HCT116 (cell line): ENCODE data around the gene GABBR2. TPM values are rescaled to one million over a fixed set of nuclear protein-coding genes. Genes with fewer than 3 reads are reported as not detected.

Experiments used
- ATAC-seq: fragments of 200-7000 bp; cut with Tn5 transposase; 2 replicates; pipeline ENCODE4 v1.9.1; 2020; ENCODE audit warnings: mild to moderate bottlenecking, moderate library complexity
- BruUV-seq: library from RNA; stranded (reverse); fragments of 400-500 nt; replicated peaks from 2 replicates; lab custom pipeline; 2021; lab: Mats Ljungman, UMichigan
- CTCF ChIA-PET: fragments of 300-600 bp; sonication (Branson Sonifier 250); formaldehyde crosslinking; loops from one replicate; lab custom pipeline; 2021; ENCODE audit warnings: antibody characterized with exemption; lab: Charles Lee
- POLR2A ChIA-PET: fragments of 300-600, 350-600 bp; sonication (Branson Sonifier 250); formaldehyde crosslinking; loops from one replicate; lab custom pipeline; 2021; ENCODE audit warnings: antibody characterized with exemption; lab: Charles Lee
- RAD21 ChIA-PET, 2 experiments: fragments of 300-600 bp; sonication (Branson Sonifier 250); formaldehyde crosslinking; loops; one replicate each; lab custom pipeline; 2023; ENCODE audit warnings: low total read pairs in 2 of 2; ENCODE audit not compliant: uncharacterized antibody in 2 of 2, unreplicated experiment in 2 of 2, low non-redundant PET in 1 of 2; lab: Charles Lee
- DNase-seq: peaks from one replicate; pipeline ENCODE4 v3.0.0-alpha.2; 2010; ENCODE audit warnings: low read depth, low spot score
- H2AFZ ChIP-seq: fragments of 200-600 bp; shearing (Covaris generic), sonication (generic); 2 replicates; pipeline ENCODE4 v1.6.1; 2017; ENCODE audit warnings: low read depth, mixed run types, mixed read lengths, antibody characterized with exemption, low read length; ENCODE audit not compliant: poor library complexity, severe bottlenecking
- H3K27ac ChIP-seq: 2 replicates; pipeline ENCODE4 v1.5.1; 2012; ENCODE audit warnings: low read depth, low read length
- H3K27me3 ChIP-seq: fragments of 200-600 bp; sonication (generic); 2 replicates; pipeline ENCODE4 v1.6.1; 2016; ENCODE audit warnings: mixed run types, low read length, mixed read lengths; ENCODE audit not compliant: insufficient read depth
- H3K36me3 ChIP-seq, 2 experiments: fragments of 200-500 bp in 1 of 2; fragments of 200-600 bp in 1 of 2; sonication (Bioruptor generic) in 1 of 2; sonication (generic) in 1 of 2; 2 replicates each; pipeline versions ENCODE4 v1.5.1 to v1.6.1; 2014 to 2016; ENCODE audit warnings: low read length in 2 of 2, inconsistent platforms in 1 of 2, mixed read lengths in 1 of 2, mixed run types in 1 of 2; ENCODE audit not compliant: insufficient read depth in 2 of 2, control insufficient read depth in 1 of 2
- H3K4me1 ChIP-seq, 2 experiments: fragments of 200-600 bp in 1 of 2; sonication (generic) in 1 of 2; 2 replicates each; pipeline versions ENCODE4 v1.5.1 to v1.6.1; 2012 to 2017; ENCODE audit warnings: low read length in 2 of 2, inconsistent platforms in 1 of 2, mild to moderate bottlenecking in 1 of 2, mixed read lengths in 1 of 2, mixed run types in 1 of 2, moderate library complexity in 1 of 2; ENCODE audit not compliant: insufficient read depth in 2 of 2, control insufficient read depth in 1 of 2
- H3K4me2 ChIP-seq: fragments of 200-600 bp; sonication (generic); 2 replicates; pipeline ENCODE4 v1.6.1; 2017; ENCODE audit warnings: mixed run types, low read length, mixed read lengths
- H3K4me3 ChIP-seq, 2 experiments: fragments of 200-600 bp in 1 of 2; sonication (generic) in 1 of 2; replicated peaks in 1 of 2; 2 replicates each; pipeline ENCODE4 v1.5.1; 2011 to 2016; ENCODE audit warnings: low read length in 2 of 2, control low read depth in 1 of 2, low read depth in 1 of 2, mild to moderate bottlenecking in 1 of 2, mixed read lengths in 1 of 2, mixed run types in 1 of 2
- H3K79me2 ChIP-seq: fragments of 200-600 bp; sonication (generic); 2 replicates; pipeline ENCODE4 v1.6.1; 2017; ENCODE audit warnings: mild to moderate bottlenecking, mixed run types, low read length, moderate library complexity, mixed read lengths; ENCODE audit not compliant: insufficient read depth
- H3K9ac ChIP-seq: fragments of 200-600 bp; sonication (generic); 2 replicates; pipeline ENCODE4 v1.6.1; 2016; ENCODE audit warnings: low read length, mixed read lengths
- H3K9me2 ChIP-seq: fragments of 200-600 bp; sonication (generic), shearing (Covaris generic); 2 replicates; pipeline ENCODE4 v1.6.1; 2017; ENCODE audit warnings: mixed run types, mild to moderate bottlenecking, moderate library complexity; ENCODE audit not compliant: insufficient read depth
- H3K9me3 ChIP-seq, 2 experiments: fragments of 200-500 bp in 1 of 2; fragments of 200-600 bp in 1 of 2; sonication (Bioruptor generic) in 1 of 2; sonication (generic) in 1 of 2; 2 replicates each; pipeline ENCODE4 v1.6.1; 2014 to 2017; ENCODE audit warnings: low read length in 2 of 2, mixed read lengths in 2 of 2, inconsistent platforms in 1 of 2, low read depth in 1 of 2, mild to moderate bottlenecking in 1 of 2, mixed run types in 1 of 2, moderate library complexity in 1 of 2; ENCODE audit not compliant: control insufficient read depth in 1 of 2, insufficient read depth in 1 of 2
- H4K20me1 ChIP-seq: fragments of 200-600 bp; sonication (generic), shearing (Covaris generic); 2 replicates; pipeline ENCODE4 v1.6.1; 2017; ENCODE audit warnings: mixed run types, mild to moderate bottlenecking, moderate library complexity; ENCODE audit not compliant: insufficient read depth
- ATF3 ChIP-seq: IDR thresholded peaks from 2 replicates; pipeline ENCODE4 v1.6.1; 2012
- ELF1 ChIP-seq: IDR thresholded peaks from 2 replicates; pipeline ENCODE4 v1.6.1; 2012; ENCODE audit warnings: low read depth, borderline replicate concordance
- EZH2phosphoT487 ChIP-seq: fragments of 200-600 bp; IDR thresholded peaks from 2 replicates; pipeline ENCODE4 v1.6.1; 2018; ENCODE audit warnings: antibody characterized with exemption, borderline replicate concordance
- SP1 ChIP-seq: IDR thresholded peaks from 2 replicates; pipeline ENCODE4 v1.6.1; 2012; ENCODE audit warnings: low read depth
- TCF7L2 ChIP-seq: IDR thresholded peaks from 2 replicates; pipeline ENCODE4 v1.7.0; 2011; ENCODE audit warnings: borderline replicate concordance, inconsistent platforms; ENCODE audit not compliant: insufficient read depth, insufficient read length; ENCODE audit errors: extremely low read depth
- ZBTB33 ChIP-seq: IDR thresholded peaks from 2 replicates; pipeline ENCODE4 v1.6.1; 2011; ENCODE audit warnings: mild to moderate bottlenecking, low read length, moderate library complexity; ENCODE audit not compliant: insufficient replicate concordance; ENCODE audit errors: extremely low read depth
- ZNF274 ChIP-seq: fragments of 200-500 bp; sonication (Bioruptor generic); IDR thresholded peaks from 2 replicates; pipeline ENCODE4 v1.6.1; 2014; ENCODE audit warnings: mild to moderate bottlenecking, low read depth, low read length, inconsistent platforms
- intact Hi-C: fragments of 100-400 bp; cut with micrococcal nuclease; formaldehyde crosslinking; loops from 2 replicates; pipeline ENCODE4 v1.10.0; 2022
- total RNA-seq: library from RNA; stranded (reverse); gene quantifications from one replicate; pipeline ENCODE4 v1.2.1, GENCODE V29; 2021; ENCODE audit not compliant: unreplicated experiment

Gene GABBR2
- total RNA-seq, 1 experiment from 2014 or later, result 0.15 TPM

GRCh38 chr9:98428454-98428853 lies 280.3 kb downstream of the GABBR2 start (continued):
- no peak for TF ChIP-seq ELF1

GRCh38 chr9:98427491-98427890 lies 281.2 kb downstream of the GABBR2 start:
- no peak for TF ChIP-seq TCF7L2
- Histone ChIP-seq H4K20me1 (no peaks in the 10 kb centered on the region), H3K79me2 (no peaks in the 10 kb centered on the region), H3K9me2 (no peaks in the 10 kb centered on the region), H3K9ac (no peak overlapping the region), H3K9me3 (no peaks in the 10 kb centered on the region), H3K4me1 (no peaks in the 10 kb centered on the region), H3K36me3 (no peaks in the 10 kb centered on the region), H3K27ac (no peak overlapping the region), H2AFZ (no peak overlapping the region), H3K4me2 (no peak overlapping the region), H3K27me3 (no peaks in the 10 kb centered on the region), H3K4me3 (no peak overlapping the region)
- ChIA-PET CTCF (no interaction called here), POLR2A (no interaction called here), RAD21 (no interaction called here)
- BruUV-seq, result no TSS peak
- ATAC-seq, result no peak
- no peak for DNase-seq
- intact Hi-C loops, result no loop called here

GRCh38 chr9:98425079-98425478 lies 283.7 kb downstream of the GABBR2 start:
- DNase-seq (no peak), ATAC-seq (no peak)
- no peaks in the 10 kb centered on the region for H3K27me3 ChIP-seq
- H3K9me2 ChIP-seq, result no peaks in the 10 kb centered on the region
- no TSS peak for BruUV-seq
- H2AFZ ChIP-seq, result no peak overlapping the region
- H3K9ac ChIP-seq, result no peak overlapping the region
- no peaks in the 10 kb centered on the region for H3K36me3 ChIP-seq
- H3K9me3 ChIP-seq, result no peaks in the 10 kb centered on the region
- intact Hi-C loops, result no loop called here
- RAD21 ChIA-PET, result no interaction called here
- POLR2A ChIA-PET, result no interaction called here
- no peaks in the 10 kb centered on the region for H3K4me1 ChIP-seq
- CTCF ChIA-PET, result no interaction called here
- H4K20me1 ChIP-seq, result no peaks in the 10 kb centered on the region
- TF ChIP-seq SP1 (no peak), TCF7L2 (no peak), EZH2phosphoT487 (no peak), ZBTB33 (no peak), ZNF274 (no peak), ATF3 (no peak), ELF1 (no peak)
- no peaks in the 10 kb centered on the region for H3K79me2 ChIP-seq
- no peak overlapping the region for H3K4me2 ChIP-seq
- no peak overlapping the region for H3K4me3 ChIP-seq
- H3K27ac ChIP-seq, result no peak overlapping the region
